GM23338 (cell line): ENCODE data around the gene MAP2K7. TPM values are rescaled to one million over a fixed set of nuclear protein-coding genes. Genes with fewer than 3 reads are reported as not detected.

Experiments
- CREB1 ChIP-seq: fragments of 250-450 bp; sonication (Bioruptor Pico); IDR thresholded peaks from 2 replicates; pipeline ENCODE4 v1.5.0; 2020; ENCODE audit warnings: low read depth, mild to moderate bottlenecking, moderate library complexity
- EZH2 ChIP-seq: fragments of 200-600 bp; sonication (generic); IDR thresholded peaks from one replicate; pipeline ENCODE4 v1.8.0; 2017; ENCODE audit warnings: antibody characterized with exemption, mild to moderate bottlenecking, low read depth; ENCODE audit not compliant: unreplicated experiment
- EZH2phosphoT487 ChIP-seq: fragments of 200-600 bp; sonication (generic); IDR thresholded peaks from one replicate; pipeline ENCODE4 v1.8.1; 2018; ENCODE audit warnings: antibody characterized with exemption; ENCODE audit not compliant: unreplicated experiment
- POLR2AphosphoS5 ChIP-seq: IDR thresholded peaks from 2 replicates; pipeline ENCODE4 v1.6.1; 2016; ENCODE audit warnings: antibody characterized with exemption, low read depth
- STAT1 ChIP-seq: IDR thresholded peaks from one replicate; pipeline ENCODE4 v1.6.1; 2016; ENCODE audit warnings: antibody characterized with exemption; ENCODE audit not compliant: unreplicated experiment
- polyA plus RNA-seq: library from polyadenylated mRNA; unstranded; fragments of >200 nt; fragmentation: Nextera tagmentation; extraction: Ambion mirVana; gene quantifications from 2 replicates; pipeline ENCODE4 v1.2.1, GENCODE V29; 2016
- total RNA-seq: library from RNA; depleted of rRNA; stranded (reverse); fragments of >200 nt; shearing (Covaris generic); gene quantifications from 2 replicates; pipeline ENCODE4 v1.2.3, GENCODE V29; 2014
- TF ChIP-seq, protein P1 (sequence below): fragments of 250-450 bp; sonication (Bioruptor Pico); IDR thresholded peaks from 2 replicates; pipeline ENCODE4 v1.5.0; 2020; ENCODE audit warnings: mild to moderate bottlenecking, moderate library complexity
- TF ChIP-seq, protein P2 (sequence below): IDR thresholded peaks from one replicate; pipeline ENCODE4 v1.6.1; 2018; ENCODE audit warnings: antibody characterized with exemption; ENCODE audit not compliant: unreplicated experiment
- TF ChIP-seq, protein P3 (sequence below), 2 experiments: fragments of 200-600 bp in 1 of 2; sonication (generic) in 1 of 2; conservative IDR thresholded peaks; 2 replicates each; pipeline versions ENCODE4 v1.5.1 to v1.6.1; 2016 to 2017; ENCODE audit warnings: antibody characterized with exemption in 2 of 2, low read depth in 2 of 2, mild to moderate bottlenecking in 2 of 2, moderate library complexity in 1 of 2

Gene MAP2K7
- total and polyA plus RNA-seq, 2 experiments from 2014 or later, result 11.3 to 22.6 TPM

DNA sequence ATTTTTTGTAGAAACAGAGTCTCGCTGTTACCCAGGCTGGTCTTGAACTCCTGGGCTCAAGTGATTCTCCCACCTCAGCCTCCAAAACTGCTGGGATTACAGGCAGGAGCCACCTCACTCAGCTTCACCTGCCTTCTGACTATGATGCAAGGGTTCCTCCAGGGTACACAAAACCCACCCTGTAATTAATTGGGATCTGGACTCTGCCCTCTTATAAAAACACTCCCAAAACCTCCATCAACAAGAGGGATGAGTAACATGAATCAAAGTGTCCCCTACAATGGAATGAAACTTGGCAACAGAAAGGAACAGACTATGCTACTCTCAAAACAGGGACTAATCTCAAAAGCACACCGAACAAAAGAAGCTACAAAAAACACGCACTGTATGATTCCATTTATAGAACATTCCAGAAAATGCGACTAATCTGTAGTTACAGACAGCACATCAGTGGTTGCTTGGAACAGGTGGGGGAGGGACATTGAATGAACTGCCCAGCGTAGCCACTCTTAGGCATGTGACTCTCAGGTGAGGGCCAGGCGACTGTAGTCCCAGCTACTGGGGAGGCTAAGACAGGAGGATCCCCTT, 26.3 kb upstream of the MAP2K7 start (continued):
- TF ChIP-seq, protein P1, sequence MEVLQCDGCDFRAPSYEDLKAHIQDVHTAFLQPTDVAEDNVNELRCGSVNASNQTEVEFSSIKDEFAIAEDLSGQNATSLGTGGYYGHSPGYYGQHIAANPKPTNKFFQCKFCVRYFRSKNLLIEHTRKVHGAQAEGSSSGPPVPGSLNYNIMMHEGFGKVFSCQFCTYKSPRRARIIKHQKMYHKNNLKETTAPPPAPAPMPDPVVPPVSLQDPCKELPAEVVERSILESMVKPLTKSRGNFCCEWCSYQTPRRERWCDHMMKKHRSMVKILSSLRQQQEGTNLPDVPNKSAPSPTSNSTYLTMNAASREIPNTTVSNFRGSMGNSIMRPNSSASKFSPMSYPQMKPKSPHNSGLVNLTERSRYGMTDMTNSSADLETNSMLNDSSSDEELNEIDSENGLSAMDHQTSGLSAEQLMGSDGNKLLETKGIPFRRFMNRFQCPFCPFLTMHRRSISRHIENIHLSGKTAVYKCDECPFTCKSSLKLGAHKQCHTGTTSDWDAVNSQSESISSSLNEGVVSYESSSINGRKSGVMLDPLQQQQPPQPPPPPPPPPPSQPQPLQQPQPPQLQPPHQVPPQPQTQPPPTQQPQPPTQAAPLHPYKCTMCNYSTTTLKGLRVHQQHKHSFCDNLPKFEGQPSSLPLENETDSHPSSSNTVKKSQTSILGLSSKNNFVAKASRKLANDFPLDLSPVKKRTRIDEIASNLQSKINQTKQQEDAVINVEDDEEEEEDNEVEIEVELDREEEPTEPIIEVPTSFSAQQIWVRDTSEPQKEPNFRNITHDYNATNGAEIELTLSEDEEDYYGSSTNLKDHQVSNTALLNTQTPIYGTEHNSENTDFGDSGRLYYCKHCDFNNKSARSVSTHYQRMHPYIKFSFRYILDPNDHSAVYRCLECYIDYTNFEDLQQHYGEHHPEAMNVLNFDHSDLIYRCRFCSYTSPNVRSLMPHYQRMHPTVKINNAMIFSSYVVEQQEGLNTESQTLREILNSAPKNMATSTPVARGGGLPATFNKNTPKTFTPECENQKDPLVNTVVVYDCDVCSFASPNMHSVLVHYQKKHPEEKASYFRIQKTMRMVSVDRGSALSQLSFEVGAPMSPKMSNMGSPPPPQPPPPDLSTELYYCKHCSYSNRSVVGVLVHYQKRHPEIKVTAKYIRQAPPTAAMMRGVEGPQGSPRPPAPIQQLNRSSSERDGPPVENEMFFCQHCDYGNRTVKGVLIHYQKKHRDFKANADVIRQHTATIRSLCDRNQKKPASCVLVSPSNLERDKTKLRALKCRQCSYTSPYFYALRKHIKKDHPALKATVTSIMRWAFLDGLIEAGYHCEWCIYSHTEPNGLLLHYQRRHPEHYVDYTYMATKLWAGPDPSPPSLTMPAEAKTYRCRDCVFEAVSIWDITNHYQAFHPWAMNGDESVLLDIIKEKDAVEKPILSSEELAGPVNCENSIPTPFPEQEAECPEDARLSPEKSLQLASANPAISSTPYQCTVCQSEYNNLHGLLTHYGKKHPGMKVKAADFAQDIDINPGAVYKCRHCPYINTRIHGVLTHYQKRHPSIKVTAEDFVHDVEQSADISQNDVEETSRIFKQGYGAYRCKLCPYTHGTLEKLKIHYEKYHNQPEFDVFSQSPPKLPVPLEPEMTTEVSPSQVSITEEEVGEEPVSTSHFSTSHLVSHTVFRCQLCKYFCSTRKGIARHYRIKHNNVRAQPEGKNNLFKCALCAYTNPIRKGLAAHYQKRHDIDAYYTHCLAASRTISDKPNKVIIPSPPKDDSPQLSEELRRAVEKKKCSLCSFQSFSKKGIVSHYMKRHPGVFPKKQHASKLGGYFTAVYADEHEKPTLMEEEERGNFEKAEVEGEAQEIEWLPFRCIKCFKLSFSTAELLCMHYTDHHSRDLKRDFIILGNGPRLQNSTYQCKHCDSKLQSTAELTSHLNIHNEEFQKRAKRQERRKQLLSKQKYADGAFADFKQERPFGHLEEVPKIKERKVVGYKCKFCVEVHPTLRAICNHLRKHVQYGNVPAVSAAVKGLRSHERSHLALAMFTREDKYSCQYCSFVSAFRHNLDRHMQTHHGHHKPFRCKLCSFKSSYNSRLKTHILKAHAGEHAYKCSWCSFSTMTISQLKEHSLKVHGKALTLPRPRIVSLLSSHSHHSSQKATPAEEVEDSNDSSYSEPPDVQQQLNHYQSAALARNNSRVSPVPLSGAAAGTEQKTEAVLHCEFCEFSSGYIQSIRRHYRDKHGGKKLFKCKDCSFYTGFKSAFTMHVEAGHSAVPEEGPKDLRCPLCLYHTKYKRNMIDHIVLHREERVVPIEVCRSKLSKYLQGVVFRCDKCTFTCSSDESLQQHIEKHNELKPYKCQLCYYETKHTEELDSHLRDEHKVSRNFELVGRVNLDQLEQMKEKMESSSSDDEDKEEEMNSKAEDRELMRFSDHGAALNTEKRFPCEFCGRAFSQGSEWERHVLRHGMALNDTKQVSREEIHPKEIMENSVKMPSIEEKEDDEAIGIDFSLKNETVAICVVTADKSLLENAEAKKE (CRISPR knock-in tag), result no peak
- TF ChIP-seq EZH2 (no peak), STAT1 (no peak), EZH2phosphoT487 (no peak), CREB1 (CRISPR knock-in tag) (no peak), POLR2AphosphoS5 (no peak)
- TF ChIP-seq, protein P2, sequence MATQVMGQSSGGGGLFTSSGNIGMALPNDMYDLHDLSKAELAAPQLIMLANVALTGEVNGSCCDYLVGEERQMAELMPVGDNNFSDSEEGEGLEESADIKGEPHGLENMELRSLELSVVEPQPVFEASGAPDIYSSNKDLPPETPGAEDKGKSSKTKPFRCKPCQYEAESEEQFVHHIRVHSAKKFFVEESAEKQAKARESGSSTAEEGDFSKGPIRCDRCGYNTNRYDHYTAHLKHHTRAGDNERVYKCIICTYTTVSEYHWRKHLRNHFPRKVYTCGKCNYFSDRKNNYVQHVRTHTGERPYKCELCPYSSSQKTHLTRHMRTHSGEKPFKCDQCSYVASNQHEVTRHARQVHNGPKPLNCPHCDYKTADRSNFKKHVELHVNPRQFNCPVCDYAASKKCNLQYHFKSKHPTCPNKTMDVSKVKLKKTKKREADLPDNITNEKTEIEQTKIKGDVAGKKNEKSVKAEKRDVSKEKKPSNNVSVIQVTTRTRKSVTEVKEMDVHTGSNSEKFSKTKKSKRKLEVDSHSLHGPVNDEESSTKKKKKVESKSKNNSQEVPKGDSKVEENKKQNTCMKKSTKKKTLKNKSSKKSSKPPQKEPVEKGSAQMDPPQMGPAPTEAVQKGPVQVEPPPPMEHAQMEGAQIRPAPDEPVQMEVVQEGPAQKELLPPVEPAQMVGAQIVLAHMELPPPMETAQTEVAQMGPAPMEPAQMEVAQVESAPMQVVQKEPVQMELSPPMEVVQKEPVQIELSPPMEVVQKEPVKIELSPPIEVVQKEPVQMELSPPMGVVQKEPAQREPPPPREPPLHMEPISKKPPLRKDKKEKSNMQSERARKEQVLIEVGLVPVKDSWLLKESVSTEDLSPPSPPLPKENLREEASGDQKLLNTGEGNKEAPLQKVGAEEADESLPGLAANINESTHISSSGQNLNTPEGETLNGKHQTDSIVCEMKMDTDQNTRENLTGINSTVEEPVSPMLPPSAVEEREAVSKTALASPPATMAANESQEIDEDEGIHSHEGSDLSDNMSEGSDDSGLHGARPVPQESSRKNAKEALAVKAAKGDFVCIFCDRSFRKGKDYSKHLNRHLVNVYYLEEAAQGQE, result no peak
- TF ChIP-seq, protein P3, sequence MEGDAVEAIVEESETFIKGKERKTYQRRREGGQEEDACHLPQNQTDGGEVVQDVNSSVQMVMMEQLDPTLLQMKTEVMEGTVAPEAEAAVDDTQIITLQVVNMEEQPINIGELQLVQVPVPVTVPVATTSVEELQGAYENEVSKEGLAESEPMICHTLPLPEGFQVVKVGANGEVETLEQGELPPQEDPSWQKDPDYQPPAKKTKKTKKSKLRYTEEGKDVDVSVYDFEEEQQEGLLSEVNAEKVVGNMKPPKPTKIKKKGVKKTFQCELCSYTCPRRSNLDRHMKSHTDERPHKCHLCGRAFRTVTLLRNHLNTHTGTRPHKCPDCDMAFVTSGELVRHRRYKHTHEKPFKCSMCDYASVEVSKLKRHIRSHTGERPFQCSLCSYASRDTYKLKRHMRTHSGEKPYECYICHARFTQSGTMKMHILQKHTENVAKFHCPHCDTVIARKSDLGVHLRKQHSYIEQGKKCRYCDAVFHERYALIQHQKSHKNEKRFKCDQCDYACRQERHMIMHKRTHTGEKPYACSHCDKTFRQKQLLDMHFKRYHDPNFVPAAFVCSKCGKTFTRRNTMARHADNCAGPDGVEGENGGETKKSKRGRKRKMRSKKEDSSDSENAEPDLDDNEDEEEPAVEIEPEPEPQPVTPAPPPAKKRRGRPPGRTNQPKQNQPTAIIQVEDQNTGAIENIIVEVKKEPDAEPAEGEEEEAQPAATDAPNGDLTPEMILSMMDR (conservative IDR thresholded peaks at IDR 0.05; ENCODE audit: low read depth in 2 of 2), result no peak
